ENCODE measurements around the gene SHPK.

GRCh38 chr17:3665834-3666233 is 29.8 kb upstream of the SHPK start:
- TF ChIP-seq CTCF (IDR thresholded peaks at IDR 0.05 in 8 of 11, conservative IDR thresholded peaks at IDR 0.05 in 3 of 11) (no peak), POLR2AphosphoS5 (IDR thresholded peaks at IDR 0.05) (peak in 2 of 3 donors; percentile 14 to 35), POLR2A (IDR thresholded peaks at IDR 0.05) (no peak)
